ENCODE data around the gene MEOX2.

Gene MEOX2

DNA sequence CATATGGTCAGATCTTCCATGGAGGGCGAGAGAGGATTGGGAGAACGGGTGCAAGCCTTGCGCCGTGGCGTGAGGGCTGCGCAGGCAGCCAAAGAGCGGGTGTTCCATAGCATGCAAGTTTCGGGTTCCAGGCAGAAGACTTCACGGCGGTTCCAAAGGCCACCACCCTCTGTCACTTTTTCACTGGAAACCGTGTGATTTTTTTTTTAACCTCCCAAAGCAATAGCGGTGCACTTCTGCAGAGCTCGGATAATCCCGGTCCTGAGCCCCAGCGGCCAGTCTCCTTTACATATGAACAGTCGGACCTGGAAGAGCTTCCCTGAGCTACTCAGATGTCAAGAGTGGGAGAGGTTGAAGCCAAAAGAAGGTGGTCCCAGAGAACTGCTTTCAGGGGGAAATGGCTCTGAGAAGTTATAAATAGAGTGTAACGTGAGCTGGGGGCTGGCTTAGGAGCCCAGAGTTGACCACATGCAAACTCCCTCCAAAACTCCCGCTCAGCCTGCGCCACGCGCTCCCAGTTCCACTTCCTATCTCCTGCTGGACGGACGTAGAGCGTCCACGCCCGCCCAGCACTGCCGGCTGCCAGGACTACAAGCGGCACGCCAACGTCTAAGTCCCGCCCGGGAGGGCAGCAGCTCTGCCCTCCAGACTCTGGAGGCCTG lies at the start of gene MEOX2:
Gene MEOX2, minus strand, starts transcription at position 389 of the 662 bp plus-strand sequence. Its CDS starts 281 bp downstream, at position 108.
- DNase-seq (ENCODE audit: low read depth in 2 of 2) = no peak

DNA sequence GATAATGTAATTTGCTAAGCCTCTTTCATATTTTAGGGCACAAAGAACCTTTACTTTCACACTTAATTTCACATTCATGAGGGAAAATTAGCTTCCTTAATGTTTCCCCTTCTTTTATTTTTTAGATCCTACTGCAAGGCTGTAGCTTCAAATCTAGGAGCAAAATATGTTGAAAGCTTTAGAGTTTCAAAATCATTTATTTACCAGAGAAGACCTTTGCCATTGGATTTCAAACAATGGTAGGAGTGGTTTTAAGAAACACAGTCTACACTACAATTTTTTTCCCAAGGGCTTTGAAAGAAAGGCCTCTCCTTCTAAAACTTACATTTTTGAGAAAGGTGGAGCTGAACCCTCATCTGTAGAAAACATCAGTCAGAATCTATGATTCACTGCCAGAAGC lies 43.3 kb upstream of the MEOX2 start:
- DNase-seq (ENCODE audit: low read depth in 2 of 2) = no peak

DNA sequence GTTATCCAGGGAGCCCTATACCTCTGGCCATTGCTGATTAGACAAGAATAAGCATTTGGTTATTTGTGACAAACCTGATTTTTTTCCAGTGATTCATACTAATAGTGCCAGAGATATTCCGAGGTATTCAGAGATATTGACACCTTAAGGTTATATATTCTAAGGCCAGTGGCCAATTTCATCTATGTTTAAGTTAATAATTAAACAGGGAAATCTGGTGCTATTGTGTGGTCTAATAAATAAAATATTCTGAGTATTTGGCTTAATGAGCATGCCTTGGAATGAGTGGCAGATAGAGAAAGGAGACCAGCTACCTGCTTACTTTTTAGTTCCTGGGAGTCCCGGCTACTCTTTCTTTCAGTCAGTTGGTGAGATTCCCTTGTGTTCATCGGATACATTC lies 38.6 kb upstream of the MEOX2 start:
- DNase-seq (ENCODE audit: low read depth in 2 of 2) = no peak

DNA sequence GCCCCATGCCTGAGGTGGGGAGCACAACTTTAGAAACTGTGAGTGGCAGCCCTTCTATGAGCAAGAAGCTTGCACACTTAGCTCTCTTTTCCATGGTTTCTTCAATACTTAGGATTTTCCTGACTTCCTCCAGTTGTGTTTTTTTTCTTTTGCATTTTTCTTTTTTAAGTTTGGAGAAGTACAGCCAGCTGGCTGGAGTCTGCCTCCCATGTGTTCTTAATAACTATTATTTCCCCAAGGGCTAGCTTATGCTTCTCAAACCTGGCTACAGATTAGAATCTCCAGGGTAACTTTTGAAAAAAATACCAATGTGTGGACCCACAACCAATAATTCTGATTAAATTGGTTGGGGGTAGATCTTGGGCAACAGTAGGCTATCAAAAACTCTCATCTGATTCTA lies 37.4 kb upstream of the MEOX2 start:
- no peak for DNase-seq (ENCODE audit: low read depth in 2 of 2)

DNA sequence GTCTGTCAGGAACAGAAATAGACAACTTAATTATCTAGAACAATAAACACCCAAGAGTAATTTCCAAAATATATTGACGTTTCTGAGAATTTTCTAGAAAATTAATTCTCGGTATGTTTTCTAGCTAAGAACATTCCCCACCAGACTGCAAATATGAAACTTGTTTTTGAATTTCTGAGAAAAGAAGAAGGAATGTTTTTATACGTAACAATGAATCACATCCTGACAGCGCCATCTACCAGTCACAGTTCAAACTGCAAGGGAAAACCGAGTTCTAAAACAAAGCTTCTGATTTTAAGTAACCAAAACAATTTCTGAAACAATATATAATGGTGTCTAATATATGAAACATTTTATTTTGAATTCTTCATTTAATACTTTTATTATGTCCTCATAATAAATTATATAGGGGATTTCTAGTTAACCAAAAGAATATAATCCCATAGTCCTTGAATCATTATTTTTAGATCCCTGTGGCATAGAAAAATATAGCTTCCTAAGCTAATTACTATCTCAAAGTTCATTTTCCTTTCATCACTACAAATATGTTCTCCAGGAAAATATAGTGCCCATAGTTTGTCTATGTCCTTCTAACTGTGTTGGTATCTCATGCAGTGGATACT lies 34.5 kb upstream of the MEOX2 start:
- DNase-seq (ENCODE audit: low read depth in 2 of 2) = no peak

DNA sequence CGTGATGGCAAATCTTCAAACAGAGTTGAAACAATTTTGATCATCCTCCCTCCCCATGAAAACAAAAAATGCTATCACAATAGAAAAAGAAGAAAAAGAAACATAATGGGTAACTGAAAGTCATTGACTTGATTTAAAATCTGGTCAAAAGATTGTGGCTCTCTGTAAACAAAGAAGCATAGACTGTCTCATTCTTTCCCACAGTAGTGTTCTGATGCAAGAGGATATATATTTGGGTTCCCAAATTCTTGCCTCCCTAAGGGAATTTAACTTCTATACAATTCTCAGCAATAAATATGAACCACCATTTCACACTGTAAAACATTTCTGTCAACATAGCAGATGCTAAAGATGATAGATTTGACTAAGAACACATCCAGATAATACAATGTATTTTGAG lies 32.8 kb upstream of the MEOX2 start:
- no peak for DNase-seq (ENCODE audit: low read depth in 2 of 2)

DNA sequence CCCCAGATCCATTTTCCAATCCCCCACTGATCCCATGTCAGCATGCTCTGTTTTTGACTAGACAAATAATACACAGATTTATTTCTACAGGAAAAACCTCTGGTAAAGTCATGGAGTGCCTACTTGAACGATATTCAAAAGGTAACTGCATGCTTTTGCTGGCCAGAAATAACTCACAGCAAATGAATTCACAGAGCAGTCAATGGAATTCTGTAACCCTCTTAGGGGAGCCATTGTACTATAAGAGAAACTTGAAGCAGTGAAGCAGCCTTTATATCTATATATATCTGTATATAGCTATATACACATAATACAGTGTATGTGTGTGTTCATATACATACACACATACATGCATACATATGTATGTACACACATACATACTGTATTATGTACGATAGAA lies 29.0 kb upstream of the MEOX2 start:
- DNase-seq (ENCODE audit: low read depth in 2 of 2) = no peak

DNA sequence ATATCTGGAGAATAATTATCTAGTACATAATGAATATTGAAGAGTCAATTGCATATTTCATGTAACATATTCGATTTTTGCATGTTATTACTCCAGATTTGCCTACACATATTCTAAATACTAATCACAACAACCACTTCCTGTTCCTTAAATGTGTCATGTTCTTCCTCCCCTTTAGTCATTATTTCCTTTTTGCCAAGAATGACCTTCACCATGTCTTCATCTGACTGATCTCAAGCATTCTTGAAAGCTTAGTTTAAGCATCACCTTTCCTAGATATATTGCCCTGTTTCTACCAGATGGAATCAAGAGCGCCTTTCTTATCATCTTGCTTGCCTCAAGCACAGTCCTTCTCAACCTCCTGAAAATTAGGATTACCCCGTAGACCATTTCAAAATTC lies 23.5 kb upstream of the MEOX2 start:
- no peak for DNase-seq (ENCODE audit: low read depth in 2 of 2)

DNA sequence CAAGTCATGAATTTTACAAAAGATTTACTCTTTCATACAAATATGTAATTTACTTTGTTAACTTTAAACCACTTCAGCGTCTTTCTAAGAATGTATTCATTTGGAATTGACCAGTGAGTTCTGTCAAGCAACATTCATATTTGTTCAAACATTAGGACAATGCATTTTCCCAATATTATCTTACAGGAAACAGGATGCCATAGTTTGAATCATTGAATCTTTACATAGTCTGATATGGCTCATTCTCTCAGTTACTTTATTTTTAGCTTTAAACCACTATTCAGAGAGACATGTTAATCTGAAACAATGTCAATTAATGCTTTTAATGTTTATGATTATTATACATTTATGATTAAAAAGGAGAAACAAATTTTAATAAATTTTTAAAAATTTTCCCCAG lies 21.1 kb upstream of the MEOX2 start:
- no peak for DNase-seq (ENCODE audit: low read depth in 2 of 2)

DNA sequence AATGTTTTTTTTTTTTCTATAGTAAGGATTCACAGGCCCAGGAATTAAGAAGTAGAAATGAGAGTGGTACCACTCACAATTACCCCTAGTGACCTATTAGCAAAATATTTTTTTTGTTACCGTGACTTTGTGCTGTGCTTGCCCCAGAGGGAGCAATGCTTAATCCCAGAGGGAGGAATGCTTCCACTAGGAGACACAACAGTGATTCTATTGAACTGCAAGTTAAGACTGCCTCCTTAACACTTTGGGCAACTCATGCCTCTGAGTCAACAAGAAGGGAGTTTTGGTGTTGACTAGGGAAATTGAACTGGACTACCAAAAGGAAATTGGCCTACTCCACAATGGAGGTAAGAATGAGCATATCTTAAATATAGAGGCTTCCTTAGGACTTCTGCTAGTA lies 17.2 kb upstream of the MEOX2 start:
- no peak for DNase-seq (ENCODE audit: low read depth in 2 of 2)

DNA sequence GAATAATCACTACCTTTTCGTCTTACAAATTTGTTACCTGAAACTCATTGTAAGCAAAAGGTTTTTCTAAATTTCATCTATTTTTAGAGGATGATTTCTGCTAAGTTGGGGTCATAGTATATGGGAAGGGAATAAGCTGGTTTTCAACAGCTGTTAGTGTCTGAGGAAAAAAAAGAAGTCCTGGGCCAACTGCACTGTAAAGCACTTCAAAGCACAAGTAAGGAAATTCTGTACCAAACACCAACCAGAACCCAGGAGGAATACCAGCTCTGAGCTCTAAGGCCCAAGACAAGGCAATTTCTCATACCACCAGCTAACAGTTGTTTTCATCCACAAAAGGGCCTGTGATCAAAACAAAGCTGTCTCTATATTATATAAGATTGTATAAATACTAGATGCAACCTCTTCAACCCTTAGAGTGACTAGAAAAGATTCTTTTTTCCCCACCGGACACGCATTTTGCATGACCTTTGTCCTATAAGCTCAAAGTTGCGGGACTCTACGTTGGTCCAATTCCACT lies 6.1 kb upstream of the MEOX2 start:
- no peak for DNase-seq (ENCODE audit: low read depth in 2 of 2)

DNA sequence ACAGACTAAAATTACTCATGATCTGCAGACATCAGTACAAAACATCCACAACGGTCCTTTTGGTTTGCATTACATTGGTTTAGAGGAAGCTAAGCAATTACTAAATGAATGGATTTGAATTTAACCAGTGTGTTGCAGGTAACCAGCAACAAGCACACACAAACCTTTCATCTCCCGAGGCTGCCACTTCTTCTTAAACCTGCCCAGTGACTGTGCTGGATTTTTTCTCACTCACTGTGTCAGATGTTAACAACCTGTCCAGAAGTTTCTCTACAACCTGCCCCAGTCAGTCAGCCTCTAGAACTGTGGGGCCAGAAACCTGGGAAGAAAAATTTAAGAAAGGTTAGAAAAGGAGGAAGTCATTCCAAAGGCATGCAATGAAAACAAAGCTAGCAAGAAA lies 2.4 kb upstream of the MEOX2 start:
- no peak for DNase-seq (ENCODE audit: low read depth in 2 of 2)

DNA sequence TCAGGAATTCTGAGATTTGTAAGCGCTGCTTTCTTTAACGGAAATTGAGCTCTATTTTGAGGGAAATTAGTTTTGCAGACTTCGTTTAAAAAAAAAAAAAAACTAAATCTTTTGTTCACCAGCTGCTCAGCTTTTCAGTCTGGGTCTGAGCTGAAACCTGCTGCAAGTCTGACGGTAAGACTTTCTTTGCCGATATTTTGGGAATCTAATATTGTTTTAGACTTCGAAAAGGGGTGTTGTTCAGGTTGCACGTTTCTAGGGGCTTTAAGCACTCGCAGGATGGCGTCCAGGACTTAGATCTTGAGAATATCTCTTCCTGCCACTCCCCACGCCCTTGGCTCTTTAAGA lies 1.8 kb upstream of the MEOX2 start:
- no peak for DNase-seq (ENCODE audit: low read depth in 2 of 2)

DNA sequence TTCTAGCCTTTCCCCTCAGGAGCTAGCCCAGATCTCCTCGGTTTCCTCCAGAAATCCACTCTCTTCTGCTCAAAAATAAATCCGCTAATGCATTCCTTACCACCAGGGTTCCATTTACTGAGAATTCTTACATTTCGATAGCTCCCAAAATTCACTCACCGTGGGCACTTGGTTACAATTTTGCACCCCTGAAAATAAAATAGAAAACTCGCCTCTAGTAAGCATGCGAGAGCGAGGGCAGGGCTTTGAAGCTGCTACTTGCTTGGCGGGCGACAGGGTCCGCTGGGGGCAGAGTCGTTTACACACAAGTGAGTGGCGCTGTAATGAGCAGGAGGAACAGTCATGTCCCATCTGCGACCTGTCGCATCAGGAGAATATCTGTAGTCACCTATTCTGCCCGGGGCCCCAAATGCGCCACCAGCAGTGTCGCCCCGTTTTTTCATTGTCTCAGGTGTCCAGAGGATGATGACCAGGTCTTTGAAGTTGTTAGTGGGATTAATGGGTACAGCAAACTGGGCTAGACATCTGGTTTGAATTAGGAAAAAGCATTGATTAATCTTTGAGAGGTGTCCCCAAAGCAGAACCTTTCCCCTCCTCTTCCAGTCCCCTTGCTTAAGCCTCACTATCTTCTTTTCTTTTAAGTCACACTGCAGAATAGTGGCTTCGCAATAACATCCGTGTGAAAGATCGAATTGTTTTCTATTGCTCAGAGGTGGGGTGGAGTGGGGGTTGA lies 1.2 kb upstream of the MEOX2 start:
- no peak for DNase-seq (ENCODE audit: low read depth in 2 of 2)

DNA sequence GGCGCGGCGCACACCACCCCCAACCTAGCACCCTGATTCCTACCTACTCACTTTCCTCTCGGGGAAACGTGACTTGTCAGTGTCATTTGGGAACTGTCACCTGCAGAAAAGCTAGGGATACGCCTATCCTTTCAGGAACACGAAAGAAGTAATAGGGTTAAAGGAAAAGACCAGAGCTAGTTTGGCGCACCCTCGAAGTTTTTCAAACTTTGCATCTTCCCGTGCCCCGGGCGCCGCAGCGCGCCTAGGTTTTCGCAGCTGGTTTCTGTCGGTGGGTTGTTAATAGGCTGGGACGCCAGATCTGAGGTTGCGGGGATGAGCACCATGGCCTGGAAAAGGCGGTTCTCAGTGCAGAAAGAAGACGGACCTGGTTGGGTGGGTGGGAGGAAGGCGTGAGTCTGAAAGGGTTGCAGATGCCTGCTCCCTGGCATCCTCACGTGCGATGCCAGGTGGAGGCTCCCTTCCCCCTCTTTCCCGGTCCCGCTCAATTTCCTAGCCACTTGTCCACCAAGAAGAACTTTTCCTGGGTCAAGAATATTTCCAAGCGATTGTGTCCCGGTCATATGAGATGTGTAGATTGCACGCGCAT lies 568 bp upstream of the MEOX2 start:
- DNase-seq (ENCODE audit: low read depth in 2 of 2) = no peak

DNA sequence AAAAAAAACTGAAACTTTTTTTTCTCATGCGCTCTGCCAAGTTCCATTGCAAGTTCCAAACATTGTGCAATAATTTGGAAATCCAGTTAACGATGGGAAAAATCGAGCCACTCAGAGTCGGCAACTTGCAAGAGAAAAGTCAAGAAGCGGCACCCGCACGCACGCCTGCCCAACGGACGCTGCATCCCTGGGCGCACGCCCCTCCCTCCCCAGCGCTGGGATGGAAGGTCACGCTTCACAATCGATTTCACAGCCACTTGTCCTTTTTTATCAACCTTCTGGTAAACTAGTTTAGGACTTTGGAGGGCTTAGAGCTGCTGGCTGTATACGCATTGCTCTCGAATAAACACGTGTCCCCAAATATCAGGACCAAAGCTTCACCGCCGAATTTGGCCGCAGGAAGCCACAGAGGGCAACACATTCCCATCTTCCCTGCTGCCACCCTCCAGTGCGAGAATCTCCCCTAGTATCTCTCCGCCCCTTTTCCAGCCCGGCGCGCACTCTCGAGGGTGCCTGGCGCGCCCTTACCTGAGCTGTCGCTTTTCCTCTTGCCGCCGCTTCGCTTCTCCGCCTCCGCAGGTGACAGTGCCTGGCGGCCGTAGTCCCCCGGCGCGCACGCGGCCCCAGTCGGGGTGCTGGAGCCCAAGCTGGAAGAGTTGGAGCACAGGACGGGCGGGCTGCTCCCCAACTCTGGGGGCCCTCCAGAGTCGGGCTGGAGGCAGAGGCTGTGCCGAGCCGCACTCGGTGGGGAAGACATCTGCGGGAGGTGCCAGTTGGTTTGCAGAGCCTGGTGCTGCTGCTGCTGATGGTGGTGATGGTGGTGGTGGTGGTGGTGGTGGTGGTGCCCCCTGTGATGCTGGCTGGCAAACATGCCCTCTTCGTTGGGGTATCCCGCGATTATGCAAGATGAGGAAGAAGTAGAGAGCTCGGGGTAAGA lies 857 bp downstream of the MEOX2 start:
- no peak for DNase-seq (ENCODE audit: low read depth in 2 of 2)

DNA sequence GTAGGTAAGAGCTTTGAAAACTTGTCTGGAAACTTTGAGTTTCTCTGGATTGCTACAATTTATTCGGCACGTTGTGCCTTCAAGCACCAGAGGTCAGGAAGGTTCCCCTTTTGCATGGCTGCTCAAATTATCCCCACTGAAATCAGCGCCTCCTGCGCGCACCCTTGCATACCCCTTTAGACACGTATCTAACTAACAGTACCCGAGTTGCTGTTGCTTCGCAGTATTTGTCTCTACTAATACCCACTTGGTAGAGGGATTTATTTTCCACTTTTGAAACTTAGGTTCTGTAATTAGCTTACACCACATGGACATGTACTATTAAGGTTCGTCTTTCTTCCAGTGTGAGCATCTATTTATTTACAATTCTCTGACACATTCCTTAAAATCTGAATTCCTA lies 1.6 kb downstream of the MEOX2 start:
- DNase-seq (ENCODE audit: low read depth in 2 of 2) = no peak

DNA sequence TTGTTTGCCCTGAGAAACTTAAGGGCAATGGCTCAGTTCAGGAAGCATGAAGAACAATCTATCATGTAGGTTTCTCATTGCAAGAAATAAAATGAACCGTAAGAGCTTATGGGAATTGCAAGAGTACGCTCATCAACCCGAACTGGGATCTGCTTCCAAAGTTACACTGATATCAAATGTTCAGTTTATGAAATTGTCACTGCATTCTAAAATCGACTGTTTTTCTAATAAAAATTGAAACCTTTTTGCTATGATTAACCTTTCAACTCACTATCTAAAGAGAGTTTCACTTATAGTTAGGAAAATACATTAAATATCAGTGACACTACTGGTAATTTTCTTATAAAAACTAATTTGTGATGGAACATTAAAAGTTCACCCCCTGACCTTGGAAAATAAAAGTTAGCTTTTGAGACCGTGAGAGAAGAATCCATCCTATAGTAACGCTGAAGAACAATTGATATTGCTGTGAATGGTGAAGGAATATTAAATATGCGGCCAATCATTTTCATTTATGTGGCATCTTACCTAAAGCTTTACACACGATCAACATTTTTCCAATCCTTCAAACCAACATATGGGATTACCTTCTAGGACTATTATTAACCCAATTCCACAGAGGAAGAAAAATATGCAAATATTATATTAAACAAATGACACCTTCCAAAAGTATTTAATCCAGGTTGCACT lies 2.2 kb downstream of the MEOX2 start:
- no peak for DNase-seq (ENCODE audit: low read depth in 2 of 2)

DNA sequence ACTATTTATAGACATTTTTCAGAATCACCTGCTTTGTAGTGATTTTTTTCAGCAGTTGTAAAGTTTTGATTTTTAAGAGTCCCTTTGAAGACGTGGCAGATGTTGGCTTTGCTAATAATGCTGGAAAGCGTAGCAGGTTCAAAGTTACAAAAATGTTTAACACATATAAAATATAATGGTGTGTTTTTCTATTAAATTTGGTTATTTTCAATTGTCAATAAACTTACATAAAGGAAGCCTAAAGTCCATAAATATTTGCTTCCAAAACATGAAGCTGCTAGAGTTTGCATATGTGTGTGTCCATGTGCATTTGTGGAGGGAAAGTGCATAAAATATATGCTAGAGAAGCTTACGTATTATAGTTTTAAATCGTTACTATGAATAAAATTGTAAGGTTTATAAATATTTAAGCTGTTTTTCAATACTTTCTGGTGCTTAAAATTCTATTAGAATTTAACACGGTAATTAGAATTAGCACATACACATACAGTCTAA lies 3.7 kb downstream of the MEOX2 start:
- no peak for DNase-seq (ENCODE audit: low read depth in 2 of 2)

DNA sequence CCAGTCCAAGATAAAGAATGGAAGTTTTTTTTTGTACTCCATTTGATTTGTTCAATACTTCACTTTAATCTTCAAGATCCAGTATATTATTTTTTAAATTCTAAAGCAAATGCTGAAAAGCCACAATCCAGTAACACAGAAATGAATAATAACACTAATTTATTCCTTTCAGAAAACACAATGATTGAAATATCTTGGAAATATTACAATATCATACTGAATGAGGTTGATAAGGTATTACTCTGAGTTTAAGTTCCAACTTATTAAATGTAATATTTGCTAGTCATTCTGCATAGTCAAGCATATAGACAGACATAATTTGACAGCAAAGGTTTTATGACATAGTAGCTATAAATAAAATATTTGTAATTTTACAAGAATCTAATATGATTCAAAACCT lies 4.4 kb downstream of the MEOX2 start:
- DNase-seq (ENCODE audit: low read depth in 2 of 2) = no peak

DNA sequence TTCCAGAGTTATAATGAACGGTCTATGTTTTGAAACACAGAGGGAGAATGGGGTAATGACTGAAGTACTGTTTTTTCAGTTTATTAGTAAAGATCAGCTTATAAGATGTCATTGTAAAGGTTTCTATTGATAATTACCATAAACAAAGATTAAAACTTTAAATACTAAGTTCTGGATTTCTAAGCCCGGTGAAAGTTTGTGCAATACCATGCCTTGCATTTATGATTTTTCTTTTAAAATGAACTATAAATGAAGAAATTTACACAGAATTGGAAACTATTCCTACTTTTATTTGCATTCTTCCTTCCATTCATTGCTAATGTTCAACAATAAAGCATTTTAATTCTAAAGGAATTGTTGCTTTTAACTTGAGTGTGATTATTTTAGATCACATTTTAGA lies 4.9 kb downstream of the MEOX2 start:
- DNase-seq (ENCODE audit: low read depth in 2 of 2) = no peak
